Upper lobe of left lung (tissue), 6 donors: Measurements from ENCODE around the gene CYP2B6. TPM values are rescaled to one million over a fixed set of nuclear protein-coding genes. Genes with fewer than 3 reads are reported as not detected.
"Not testable (repeated sequence)": the region's sequence is repeated elsewhere in the genome, so short reads cannot be mapped to it uniquely, and the experiment has no call there.

Experiments used
- ATAC-seq, 2 donors: fragments of 200-7000 bp; cut with Tn5 transposase; one replicate each; pipeline ENCODE4 v1.9.1; 2022; ENCODE audit warnings: mild to moderate bottlenecking in 2 of 2, moderate library complexity in 2 of 2; ENCODE audit not compliant: low FRiP score in 2 of 2
- DNase-seq, 2 donors: peaks; one replicate each; pipeline ENCODE4 v3.0.0-alpha.2; 2019 to 2020
- H3K27ac ChIP-seq, 4 donors: fragments of 200-600 bp; sonication (generic); one replicate each; pipeline ENCODE4 v1.5.1; 2016 to 2019
- H3K27me3 ChIP-seq, 4 donors: fragments of 200-600 bp; sonication (generic); one replicate each; pipeline ENCODE4 v1.5.1; 2017 to 2019
- H3K36me3 ChIP-seq, 4 donors: fragments of 200-600 bp; sonication (generic); one replicate each; pipeline ENCODE4 v1.5.1; 2016 to 2019
- H3K4me1 ChIP-seq, 4 donors: fragments of 200-600 bp; sonication (generic); one replicate each; pipeline ENCODE4 v1.5.1; 2018 to 2019
- H3K4me3 ChIP-seq, 4 donors: fragments of 200-600 bp; sonication (generic); one replicate each; pipeline ENCODE4 v1.5.1; 2017 to 2019; ENCODE audit warnings: mild to moderate bottlenecking in 2 of 4, moderate library complexity in 1 of 4
- H3K9me3 ChIP-seq, 4 donors: fragments of 200-600 bp; sonication (generic); one replicate each; pipeline ENCODE4 v1.5.1; 2018 to 2019
- EP300 ChIP-seq, 4 donors: sonication (generic); formaldehyde crosslinking; IDR thresholded peaks; one replicate each; pipeline ENCODE4 v1.5.1; 2017; ENCODE audit warnings: antibody characterized with exemption in 4 of 4, control low read depth in 2 of 4
- POLR2A ChIP-seq, 4 donors: fragments of 450-650 bp; IDR thresholded peaks; one replicate each; pipeline ENCODE4 v1.5.1; 2016 to 2017; ENCODE audit warnings: antibody characterized with exemption in 4 of 4, mild to moderate bottlenecking in 2 of 4
- POLR2AphosphoS5 ChIP-seq, 2 donors: sonication (generic); formaldehyde crosslinking; IDR thresholded peaks; one replicate each; pipeline ENCODE4 v1.5.1; 2017; ENCODE audit warnings: antibody characterized with exemption in 2 of 2
- WGBS, 2 donors: methylation state at CpG; one replicate each; pipeline ENCODE4 v1.1.5; 2017 to 2018; 5-methylcytosine and 5-hydroxymethylcytosine counted together
- total RNA-seq, 6 donors: library from RNA; depleted of rRNA in 4 of 6; stranded (reverse); fragments of >200 nt in 4 of 6; gene quantifications; one replicate each; pipeline versions ENCODE4 v1.1.0 to v1.2.1, GENCODE V29; 2016 to 2021
- TF ChIP-seq, protein P1 (sequence below), 6 experiments: fragments of 450-650 bp in 4 of 6; fragments of 200-600 bp in 2 of 6; sonication (generic) in 2 of 6; IDR thresholded peaks; one replicate each; pipeline ENCODE4 v1.5.1; 2016 to 2019; ENCODE audit warnings: antibody characterized with exemption in 6 of 6
- donor health status: DM: no; HTN: no; CAD: no; lungs with moderate emphysema.
- donor health status: DM: no; HTN: yes; CAD: no; lungs with severe emphysema.

The CYP2B6 gene
- total RNA-seq, 6 donors from 2014 or later = 0.34 to 1.8 TPM; not detected in 4

DNA sequence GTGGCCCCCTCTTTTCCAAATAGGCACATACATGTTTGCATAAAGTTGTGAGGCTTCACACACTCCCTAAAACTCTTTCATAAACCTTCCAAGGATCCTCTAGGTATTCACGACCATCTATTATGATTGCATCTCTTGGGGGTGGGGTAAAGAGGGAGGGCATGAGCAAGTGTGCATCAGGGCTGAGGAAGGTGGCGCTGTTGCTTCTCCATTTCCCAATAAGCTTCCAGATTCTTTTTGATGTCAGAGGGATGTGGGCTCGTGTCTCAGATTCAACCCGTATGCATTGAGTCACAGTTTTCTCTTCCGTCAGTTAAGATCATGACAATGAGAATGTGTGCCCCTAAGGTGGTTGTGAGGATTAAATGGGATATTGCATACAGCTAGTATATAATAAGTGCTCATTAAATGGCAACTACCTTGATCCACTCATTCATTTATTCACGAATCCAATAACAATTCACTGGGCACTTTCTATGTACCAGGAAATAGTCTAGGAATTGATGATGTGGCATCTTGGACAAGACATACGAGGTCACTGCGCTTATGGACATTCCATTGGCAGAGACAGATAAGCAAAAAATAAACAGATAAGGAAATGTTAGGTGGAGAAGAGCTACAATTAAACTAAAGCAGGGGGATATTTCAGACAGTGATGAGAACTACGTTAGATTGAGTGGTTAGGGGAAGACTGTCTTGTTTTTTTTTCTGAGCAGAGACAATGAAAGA lies 10.3 kb downstream of the CYP2B6 start:
- Histone ChIP-seq H3K9me3 (no peaks in the 10 kb centered on the region), H3K27ac (no peak overlapping the region), H3K36me3 (no peaks in the 10 kb centered on the region), H3K4me3 (no peak overlapping the region), H3K4me1 (no peaks in the 10 kb centered on the region), H3K27me3 (no peaks in the 10 kb centered on the region)
- no peak for DNase-seq
- WGBS, 2 donors = 64 to 71% methylated on average over 9 of the region's 9 CpGs
- ATAC-seq = no peak
- TF ChIP-seq POLR2AphosphoS5 (IDR thresholded peaks at IDR 0.05) (no peak), POLR2A (IDR thresholded peaks at IDR 0.05) (no peak), EP300 (IDR thresholded peaks at IDR 0.05) (no peak)
- TF ChIP-seq, protein P1, sequence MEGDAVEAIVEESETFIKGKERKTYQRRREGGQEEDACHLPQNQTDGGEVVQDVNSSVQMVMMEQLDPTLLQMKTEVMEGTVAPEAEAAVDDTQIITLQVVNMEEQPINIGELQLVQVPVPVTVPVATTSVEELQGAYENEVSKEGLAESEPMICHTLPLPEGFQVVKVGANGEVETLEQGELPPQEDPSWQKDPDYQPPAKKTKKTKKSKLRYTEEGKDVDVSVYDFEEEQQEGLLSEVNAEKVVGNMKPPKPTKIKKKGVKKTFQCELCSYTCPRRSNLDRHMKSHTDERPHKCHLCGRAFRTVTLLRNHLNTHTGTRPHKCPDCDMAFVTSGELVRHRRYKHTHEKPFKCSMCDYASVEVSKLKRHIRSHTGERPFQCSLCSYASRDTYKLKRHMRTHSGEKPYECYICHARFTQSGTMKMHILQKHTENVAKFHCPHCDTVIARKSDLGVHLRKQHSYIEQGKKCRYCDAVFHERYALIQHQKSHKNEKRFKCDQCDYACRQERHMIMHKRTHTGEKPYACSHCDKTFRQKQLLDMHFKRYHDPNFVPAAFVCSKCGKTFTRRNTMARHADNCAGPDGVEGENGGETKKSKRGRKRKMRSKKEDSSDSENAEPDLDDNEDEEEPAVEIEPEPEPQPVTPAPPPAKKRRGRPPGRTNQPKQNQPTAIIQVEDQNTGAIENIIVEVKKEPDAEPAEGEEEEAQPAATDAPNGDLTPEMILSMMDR (IDR thresholded peaks at IDR 0.05) = no peak

DNA sequence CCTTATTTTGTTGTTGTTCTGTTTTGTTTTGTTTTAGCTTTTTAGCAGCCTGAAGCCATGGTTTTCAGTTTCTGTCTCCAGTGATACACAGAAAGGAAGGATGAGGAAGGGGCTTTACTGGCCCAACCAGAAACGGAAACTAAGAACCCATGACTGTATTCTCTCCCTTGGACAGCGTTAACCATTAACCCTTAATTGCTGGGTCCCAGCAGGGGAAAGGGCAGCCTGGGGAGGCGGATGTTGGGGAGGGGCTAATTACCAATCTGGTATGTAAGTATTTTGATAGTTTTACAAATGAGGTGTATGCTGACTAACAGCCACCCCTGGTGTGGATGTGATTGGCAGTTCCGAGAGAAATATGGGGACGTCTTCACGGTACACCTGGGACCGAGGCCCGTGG lies 12.6 kb downstream of the CYP2B6 start:
- H3K4me1 ChIP-seq, H3K27me3 ChIP-seq, H3K27ac ChIP-seq, H3K4me3 ChIP-seq, H3K9me3 ChIP-seq, H3K36me3 ChIP-seq, ATAC-seq, DNase-seq: not testable (repeated sequence)
- WGBS, 2 donors = 55 to 71% methylated on average over 3 to 7 of the region's 8 CpGs

DNA sequence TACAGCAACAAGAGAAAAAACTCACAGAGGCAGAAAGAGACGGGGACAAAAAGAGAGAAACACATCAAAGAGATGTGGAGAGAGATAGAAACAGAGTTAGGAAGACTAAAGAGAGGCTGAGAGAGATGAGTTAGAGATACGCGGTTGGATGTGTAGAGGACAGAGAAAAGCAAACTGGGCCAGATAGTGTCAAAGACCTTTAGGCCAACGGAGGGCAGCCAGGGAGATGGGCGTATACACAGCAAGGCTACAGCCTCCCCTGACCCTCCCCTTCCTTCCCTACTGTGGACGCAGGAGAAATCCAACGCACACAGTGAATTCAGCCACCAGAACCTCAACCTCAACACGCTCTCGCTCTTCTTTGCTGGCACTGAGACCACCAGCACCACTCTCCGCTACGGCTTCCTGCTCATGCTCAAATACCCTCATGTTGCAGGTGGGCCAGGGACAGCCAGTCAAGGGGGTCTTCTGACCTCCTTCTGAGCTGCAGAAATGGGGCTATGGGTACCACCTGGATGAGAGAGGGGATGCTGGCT lies 18.7 kb downstream of the CYP2B6 start:
- ATAC-seq (no peak), DNase-seq (no peak)
- H3K4me1 ChIP-seq = no peaks in the 10 kb centered on the region
- H3K36me3 ChIP-seq = no peaks in the 10 kb centered on the region
- no peaks in the 10 kb centered on the region for H3K9me3 ChIP-seq
- 72 to 76% methylated on average over 11 of the region's 11 CpGs for WGBS, 2 donors
- H3K4me3 ChIP-seq = no peak overlapping the region
- H3K27ac ChIP-seq = no peak overlapping the region
- no peaks in the 10 kb centered on the region for H3K27me3 ChIP-seq
- TF ChIP-seq EP300 (IDR thresholded peaks at IDR 0.05) = no peak
- TF ChIP-seq, protein P1 (IDR thresholded peaks at IDR 0.05) = no peak
- no peak for TF ChIP-seq POLR2A (IDR thresholded peaks at IDR 0.05)
- no peak for TF ChIP-seq POLR2AphosphoS5 (IDR thresholded peaks at IDR 0.05)

GRCh38 chr19:41013359-41013758 lies 22.3 kb downstream of the CYP2B6 start:
- Histone ChIP-seq H3K4me1 (no peaks in the 10 kb centered on the region), H3K27ac (no peak overlapping the region), H3K27me3 (no peaks in the 10 kb centered on the region), H3K9me3 (no peaks in the 10 kb centered on the region), H3K4me3 (no peak overlapping the region), H3K36me3 (no peaks in the 10 kb centered on the region)
- WGBS, 2 donors = 60 to 64% methylated on average over 3 of the region's 3 CpGs
- TF ChIP-seq EP300 (IDR thresholded peaks at IDR 0.05) (no peak), POLR2AphosphoS5 (IDR thresholded peaks at IDR 0.05) (no peak), POLR2A (IDR thresholded peaks at IDR 0.05) (no peak)
- TF ChIP-seq, protein P1 (IDR thresholded peaks at IDR 0.05) = no peak
- ATAC-seq (no peak), DNase-seq (no peak)

GRCh38 chr19:41014643-41015042 lies 23.6 kb downstream of the CYP2B6 start:
- no peak overlapping the region for H3K27ac ChIP-seq
- no peak overlapping the region for H3K4me3 ChIP-seq
- 50 to 56% methylated on average over 1 of the region's 1 CpG for WGBS, 2 donors
- no peaks in the 10 kb centered on the region for H3K27me3 ChIP-seq
- DNase-seq = no peak
- ATAC-seq = no peak
- TF ChIP-seq POLR2A (IDR thresholded peaks at IDR 0.05) (no peak), EP300 (IDR thresholded peaks at IDR 0.05) (no peak), POLR2AphosphoS5 (IDR thresholded peaks at IDR 0.05) (no peak)
- TF ChIP-seq, protein P1 (IDR thresholded peaks at IDR 0.05) = no peak
- no peaks in the 10 kb centered on the region for H3K9me3 ChIP-seq
- no peaks in the 10 kb centered on the region for H3K36me3 ChIP-seq
- no peaks in the 10 kb centered on the region for H3K4me1 ChIP-seq
